ENCODE results near the gene MBNL2.

DNA sequence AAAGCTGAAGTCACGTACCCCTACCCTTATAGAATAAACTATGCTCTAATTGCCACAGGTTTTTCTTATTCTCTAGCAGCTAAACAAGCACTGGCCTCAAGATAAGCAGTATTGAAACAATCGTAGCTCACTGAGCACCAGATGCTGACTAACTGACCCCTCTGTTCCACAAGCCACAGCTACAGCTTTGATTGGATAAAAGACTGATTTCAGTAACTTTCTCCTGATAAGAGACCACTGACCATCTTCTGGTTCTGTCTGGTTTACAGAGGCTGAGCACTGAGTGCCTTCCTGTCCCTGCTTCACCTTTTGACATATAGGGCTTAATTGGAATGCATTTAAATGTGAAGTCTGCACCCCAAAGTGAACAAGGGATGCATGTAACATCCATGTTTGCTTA, 203.5 kb downstream of the MBNL2 start:
- TF ChIP-seq, protein P1, sequence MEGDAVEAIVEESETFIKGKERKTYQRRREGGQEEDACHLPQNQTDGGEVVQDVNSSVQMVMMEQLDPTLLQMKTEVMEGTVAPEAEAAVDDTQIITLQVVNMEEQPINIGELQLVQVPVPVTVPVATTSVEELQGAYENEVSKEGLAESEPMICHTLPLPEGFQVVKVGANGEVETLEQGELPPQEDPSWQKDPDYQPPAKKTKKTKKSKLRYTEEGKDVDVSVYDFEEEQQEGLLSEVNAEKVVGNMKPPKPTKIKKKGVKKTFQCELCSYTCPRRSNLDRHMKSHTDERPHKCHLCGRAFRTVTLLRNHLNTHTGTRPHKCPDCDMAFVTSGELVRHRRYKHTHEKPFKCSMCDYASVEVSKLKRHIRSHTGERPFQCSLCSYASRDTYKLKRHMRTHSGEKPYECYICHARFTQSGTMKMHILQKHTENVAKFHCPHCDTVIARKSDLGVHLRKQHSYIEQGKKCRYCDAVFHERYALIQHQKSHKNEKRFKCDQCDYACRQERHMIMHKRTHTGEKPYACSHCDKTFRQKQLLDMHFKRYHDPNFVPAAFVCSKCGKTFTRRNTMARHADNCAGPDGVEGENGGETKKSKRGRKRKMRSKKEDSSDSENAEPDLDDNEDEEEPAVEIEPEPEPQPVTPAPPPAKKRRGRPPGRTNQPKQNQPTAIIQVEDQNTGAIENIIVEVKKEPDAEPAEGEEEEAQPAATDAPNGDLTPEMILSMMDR (conservative IDR thresholded peaks at IDR 0.05; ENCODE audit: low read depth, low read length): no peak
- TF ChIP-seq POLR2A (IDR thresholded peaks at IDR 0.05; ENCODE audit: low read depth, low read length): no peak

Data from IMR-90 (cell line).